H1 (cell line): ENCODE measurements around the gene EVA1C. TPM values are rescaled to one million over a fixed set of nuclear protein-coding genes. Genes with fewer than 3 reads are reported as not detected.

Experiments
- GABPA ChIP-seq: IDR thresholded peaks from 2 replicates; pipeline ENCODE4 v1.6.1; 2011; ENCODE audit warnings: mild to moderate bottlenecking, low read length, moderate library complexity, borderline replicate concordance; ENCODE audit not compliant: insufficient read depth
- HDAC2 ChIP-seq, 2 experiments: fragments of 300-600 bp in 1 of 2; sonication (generic) in 1 of 2; IDR thresholded peaks; 2 replicates each; pipeline ENCODE4 v1.6.1; 2011 to 2012; ENCODE audit warnings: low read depth in 2 of 2, low read length in 2 of 2, mild to moderate bottlenecking in 2 of 2, moderate library complexity in 2 of 2, borderline replicate concordance in 1 of 2, inconsistent platforms in 1 of 2
- SAP30 ChIP-seq: fragments of 300-600 bp; sonication (generic); IDR thresholded peaks from 2 replicates; pipeline ENCODE4 v1.7.1; 2012; ENCODE audit warnings: low read length, moderate library complexity, mild to moderate bottlenecking, inconsistent platforms; ENCODE audit not compliant: insufficient read depth, insufficient replicate concordance
- TAF1 ChIP-seq: IDR thresholded peaks from 2 replicates; pipeline ENCODE4 v1.6.1; 2011; ENCODE audit warnings: mild to moderate bottlenecking, low read depth, low read length
- TBP ChIP-seq: IDR thresholded peaks from 2 replicates; pipeline ENCODE4 v1.6.1; 2011; ENCODE audit warnings: low read depth, low read length, improper control_type of control experiment
- polyA plus RNA-seq, 7 experiments: library from polyadenylated mRNA; depleted of rRNA in 3 of 7; stranded (reverse) in 5 of 7; unstranded in 2 of 7; fragments of >200 nt in 5 of 7; fragments of 200-250 nt in 2 of 7; gene quantifications; 1 replicate in 5 of 7; 2 replicates in 1 of 7; 4 replicates in 1 of 7; pipeline versions ENCODE4 v1.2.1 to v1.2.3, GENCODE V29; 2011 to 2013; ENCODE audit warnings: missing spikeins in 2 of 7, mixed read lengths in 2 of 7
- total RNA-seq: library from RNA; stranded (reverse); fragmentation: NEBNext Ultra II Directional; extraction: Animal tissue kit (Norgen Biotek cat#: 25700); gene quantifications from 2 replicates; pipeline ENCODE4 v1.2.1, GENCODE V29; 2021
- TF ChIP-seq, protein P1 (sequence below): fragments of 300-600 bp; sonication (generic); IDR thresholded peaks from 2 replicates; pipeline ENCODE4 v1.7.1; 2012; ENCODE audit warnings: low read length, moderate library complexity, mild to moderate bottlenecking, inconsistent platforms; ENCODE audit not compliant: insufficient replicate concordance
- TF ChIP-seq, protein P2 (sequence below): IDR thresholded peaks from 2 replicates; pipeline ENCODE4 v1.6.1; 2012; ENCODE audit warnings: inconsistent platforms

Gene EVA1C
- total and polyA plus RNA-seq, 2 of the 8 experiments (the other 6 are each of a cell fraction or from before 2014, with no cell fraction given), result 2.6 to 3.6 TPM

- TF ChIP-seq, protein P1, sequence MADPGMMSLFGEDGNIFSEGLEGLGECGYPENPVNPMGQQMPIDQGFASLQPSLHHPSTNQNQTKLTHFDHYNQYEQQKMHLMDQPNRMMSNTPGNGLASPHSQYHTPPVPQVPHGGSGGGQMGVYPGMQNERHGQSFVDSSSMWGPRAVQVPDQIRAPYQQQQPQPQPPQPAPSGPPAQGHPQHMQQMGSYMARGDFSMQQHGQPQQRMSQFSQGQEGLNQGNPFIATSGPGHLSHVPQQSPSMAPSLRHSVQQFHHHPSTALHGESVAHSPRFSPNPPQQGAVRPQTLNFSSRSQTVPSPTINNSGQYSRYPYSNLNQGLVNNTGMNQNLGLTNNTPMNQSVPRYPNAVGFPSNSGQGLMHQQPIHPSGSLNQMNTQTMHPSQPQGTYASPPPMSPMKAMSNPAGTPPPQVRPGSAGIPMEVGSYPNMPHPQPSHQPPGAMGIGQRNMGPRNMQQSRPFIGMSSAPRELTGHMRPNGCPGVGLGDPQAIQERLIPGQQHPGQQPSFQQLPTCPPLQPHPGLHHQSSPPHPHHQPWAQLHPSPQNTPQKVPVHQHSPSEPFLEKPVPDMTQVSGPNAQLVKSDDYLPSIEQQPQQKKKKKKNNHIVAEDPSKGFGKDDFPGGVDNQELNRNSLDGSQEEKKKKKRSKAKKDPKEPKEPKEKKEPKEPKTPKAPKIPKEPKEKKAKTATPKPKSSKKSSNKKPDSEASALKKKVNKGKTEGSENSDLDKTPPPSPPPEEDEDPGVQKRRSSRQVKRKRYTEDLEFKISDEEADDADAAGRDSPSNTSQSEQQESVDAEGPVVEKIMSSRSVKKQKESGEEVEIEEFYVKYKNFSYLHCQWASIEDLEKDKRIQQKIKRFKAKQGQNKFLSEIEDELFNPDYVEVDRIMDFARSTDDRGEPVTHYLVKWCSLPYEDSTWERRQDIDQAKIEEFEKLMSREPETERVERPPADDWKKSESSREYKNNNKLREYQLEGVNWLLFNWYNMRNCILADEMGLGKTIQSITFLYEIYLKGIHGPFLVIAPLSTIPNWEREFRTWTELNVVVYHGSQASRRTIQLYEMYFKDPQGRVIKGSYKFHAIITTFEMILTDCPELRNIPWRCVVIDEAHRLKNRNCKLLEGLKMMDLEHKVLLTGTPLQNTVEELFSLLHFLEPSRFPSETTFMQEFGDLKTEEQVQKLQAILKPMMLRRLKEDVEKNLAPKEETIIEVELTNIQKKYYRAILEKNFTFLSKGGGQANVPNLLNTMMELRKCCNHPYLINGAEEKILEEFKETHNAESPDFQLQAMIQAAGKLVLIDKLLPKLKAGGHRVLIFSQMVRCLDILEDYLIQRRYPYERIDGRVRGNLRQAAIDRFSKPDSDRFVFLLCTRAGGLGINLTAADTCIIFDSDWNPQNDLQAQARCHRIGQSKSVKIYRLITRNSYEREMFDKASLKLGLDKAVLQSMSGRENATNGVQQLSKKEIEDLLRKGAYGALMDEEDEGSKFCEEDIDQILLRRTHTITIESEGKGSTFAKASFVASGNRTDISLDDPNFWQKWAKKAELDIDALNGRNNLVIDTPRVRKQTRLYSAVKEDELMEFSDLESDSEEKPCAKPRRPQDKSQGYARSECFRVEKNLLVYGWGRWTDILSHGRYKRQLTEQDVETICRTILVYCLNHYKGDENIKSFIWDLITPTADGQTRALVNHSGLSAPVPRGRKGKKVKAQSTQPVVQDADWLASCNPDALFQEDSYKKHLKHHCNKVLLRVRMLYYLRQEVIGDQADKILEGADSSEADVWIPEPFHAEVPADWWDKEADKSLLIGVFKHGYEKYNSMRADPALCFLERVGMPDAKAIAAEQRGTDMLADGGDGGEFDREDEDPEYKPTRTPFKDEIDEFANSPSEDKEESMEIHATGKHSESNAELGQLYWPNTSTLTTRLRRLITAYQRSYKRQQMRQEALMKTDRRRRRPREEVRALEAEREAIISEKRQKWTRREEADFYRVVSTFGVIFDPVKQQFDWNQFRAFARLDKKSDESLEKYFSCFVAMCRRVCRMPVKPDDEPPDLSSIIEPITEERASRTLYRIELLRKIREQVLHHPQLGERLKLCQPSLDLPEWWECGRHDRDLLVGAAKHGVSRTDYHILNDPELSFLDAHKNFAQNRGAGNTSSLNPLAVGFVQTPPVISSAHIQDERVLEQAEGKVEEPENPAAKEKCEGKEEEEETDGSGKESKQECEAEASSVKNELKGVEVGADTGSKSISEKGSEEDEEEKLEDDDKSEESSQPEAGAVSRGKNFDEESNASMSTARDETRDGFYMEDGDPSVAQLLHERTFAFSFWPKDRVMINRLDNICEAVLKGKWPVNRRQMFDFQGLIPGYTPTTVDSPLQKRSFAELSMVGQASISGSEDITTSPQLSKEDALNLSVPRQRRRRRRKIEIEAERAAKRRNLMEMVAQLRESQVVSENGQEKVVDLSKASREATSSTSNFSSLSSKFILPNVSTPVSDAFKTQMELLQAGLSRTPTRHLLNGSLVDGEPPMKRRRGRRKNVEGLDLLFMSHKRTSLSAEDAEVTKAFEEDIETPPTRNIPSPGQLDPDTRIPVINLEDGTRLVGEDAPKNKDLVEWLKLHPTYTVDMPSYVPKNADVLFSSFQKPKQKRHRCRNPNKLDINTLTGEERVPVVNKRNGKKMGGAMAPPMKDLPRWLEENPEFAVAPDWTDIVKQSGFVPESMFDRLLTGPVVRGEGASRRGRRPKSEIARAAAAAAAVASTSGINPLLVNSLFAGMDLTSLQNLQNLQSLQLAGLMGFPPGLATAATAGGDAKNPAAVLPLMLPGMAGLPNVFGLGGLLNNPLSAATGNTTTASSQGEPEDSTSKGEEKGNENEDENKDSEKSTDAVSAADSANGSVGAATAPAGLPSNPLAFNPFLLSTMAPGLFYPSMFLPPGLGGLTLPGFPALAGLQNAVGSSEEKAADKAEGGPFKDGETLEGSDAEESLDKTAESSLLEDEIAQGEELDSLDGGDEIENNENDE, result no peak
- TF ChIP-seq, protein P2, sequence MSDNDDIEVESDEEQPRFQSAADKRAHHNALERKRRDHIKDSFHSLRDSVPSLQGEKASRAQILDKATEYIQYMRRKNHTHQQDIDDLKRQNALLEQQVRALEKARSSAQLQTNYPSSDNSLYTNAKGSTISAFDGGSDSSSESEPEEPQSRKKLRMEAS, result no peak
- TF ChIP-seq HDAC2 (IDR thresholded peaks at IDR 0.05; ENCODE audit: borderline replicate concordance in 1 of 2, low read depth in 2 of 2, low read length in 2 of 2) (no peak), GABPA (no peak), TAF1 (no peak), SAP30 (no peak), TBP (no peak)
Measured at GRCh38 chr21:32388306-32388705, 24.2 kb upstream of the EVA1C start (continued).
